ENCODE results near the gene ST8SIA6. TPM values are rescaled to one million over a fixed set of nuclear protein-coding genes. Genes with fewer than 3 reads are reported as not detected.
A peak's percentile ranks its signal among the peaks of the same experiment; 100 is the strongest.
"Not testable (repeated sequence)": the region's sequence is repeated elsewhere in the genome, so short reads cannot be mapped to it uniquely, and the experiment has no call there.

The ST8SIA6 gene, protein sequence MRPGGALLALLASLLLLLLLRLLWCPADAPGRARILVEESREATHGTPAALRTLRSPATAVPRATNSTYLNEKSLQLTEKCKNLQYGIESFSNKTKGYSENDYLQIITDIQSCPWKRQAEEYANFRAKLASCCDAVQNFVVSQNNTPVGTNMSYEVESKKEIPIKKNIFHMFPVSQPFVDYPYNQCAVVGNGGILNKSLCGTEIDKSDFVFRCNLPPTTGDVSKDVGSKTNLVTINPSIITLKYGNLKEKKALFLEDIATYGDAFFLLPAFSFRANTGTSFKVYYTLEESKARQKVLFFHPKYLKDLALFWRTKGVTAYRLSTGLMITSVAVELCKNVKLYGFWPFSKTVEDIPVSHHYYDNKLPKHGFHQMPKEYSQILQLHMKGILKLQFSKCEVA
- 0.13 and 0.25 TPM in 2 replicates for total RNA-seq

DNA sequence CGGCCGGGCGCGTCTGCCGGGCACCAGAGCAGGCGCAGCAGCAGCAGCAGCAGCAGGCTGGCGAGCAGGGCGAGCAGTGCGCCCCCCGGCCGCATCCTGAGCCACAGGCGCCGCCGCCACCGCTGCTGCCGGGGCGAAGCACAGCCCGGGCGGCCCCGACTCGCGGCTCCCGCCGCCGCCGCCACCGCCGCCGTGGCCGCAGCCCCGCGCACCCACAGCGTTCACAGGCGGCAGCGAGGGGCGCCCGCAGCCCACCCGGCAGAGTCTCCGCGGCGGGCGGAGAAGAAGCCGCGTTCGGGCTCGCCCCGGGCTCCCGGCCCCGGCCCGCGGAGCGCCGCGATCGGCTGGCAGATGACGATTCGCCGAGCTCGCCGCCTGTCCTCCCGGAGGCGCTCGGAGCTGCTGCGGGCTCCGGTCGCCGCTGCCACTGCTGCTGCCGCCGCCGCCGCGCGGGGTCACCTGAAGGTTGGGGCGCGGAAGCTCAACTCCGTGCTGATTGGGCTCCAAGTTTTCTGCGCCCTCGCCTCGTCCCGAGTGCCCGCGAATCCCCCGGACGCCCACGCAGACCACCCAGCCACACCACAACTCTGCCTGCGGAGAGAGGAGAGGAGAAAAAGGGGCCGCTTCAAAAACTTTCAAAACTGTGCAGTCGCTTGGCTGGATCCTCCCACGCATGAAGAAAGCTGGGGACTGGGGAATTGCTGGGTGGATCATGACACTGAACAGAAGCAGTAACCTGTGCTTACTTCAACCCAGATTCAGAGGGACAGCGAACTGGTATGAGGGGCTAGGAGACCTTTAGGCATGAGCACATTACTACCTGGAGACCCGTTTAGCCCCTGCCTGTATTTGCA is at the start of gene ST8SIA6:
Gene ST8SIA6, minus strand, starts transcription at position 435 of the 854 bp plus-strand sequence. Its CDS starts 340 bp downstream, at position 95.
- peak; percentile 30 to 81 for DNase-seq (ENCODE audit: low read depth in 2 of 2)

DNA sequence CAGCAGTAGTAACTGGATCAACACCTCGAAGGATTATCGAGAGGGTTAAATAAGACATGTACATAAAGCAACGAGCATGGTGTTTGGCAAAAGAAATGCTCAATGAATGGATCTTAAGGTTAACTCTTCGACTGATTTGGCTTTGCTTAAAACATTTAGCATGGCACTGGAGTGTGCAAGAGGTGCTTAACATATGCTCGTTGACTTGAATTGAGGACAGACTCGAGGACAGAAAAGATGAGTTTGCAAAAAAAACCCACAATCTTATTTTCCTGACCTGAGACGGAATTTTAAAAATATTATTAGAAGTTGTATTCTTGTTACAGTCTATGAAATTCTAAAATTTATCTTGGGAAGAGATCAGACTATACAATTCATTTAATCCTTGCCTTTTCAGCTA is 49.4 kb upstream of the ST8SIA6 start:
- DNase-seq (ENCODE audit: low read depth in 2 of 2) = no peak

DNA sequence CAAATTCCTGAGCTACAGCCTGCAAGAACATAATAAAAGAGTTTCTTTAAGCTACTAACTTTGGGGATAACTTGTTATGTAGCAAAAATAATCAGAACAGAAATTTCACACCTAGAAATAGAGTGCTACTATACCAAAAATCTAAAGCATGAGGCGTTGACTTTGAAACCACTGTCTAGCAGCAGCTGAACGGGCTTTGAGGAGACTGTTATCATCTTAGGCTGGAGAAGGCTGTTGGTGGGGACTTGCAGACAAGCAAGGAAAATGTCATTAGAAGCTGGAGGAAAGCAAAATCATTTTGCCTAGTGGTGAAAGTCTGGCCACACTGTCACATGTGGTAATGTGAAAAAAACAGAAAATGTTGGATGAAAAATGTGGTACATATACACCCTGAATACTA is 48.4 kb upstream of the ST8SIA6 start:
- no peak for DNase-seq (ENCODE audit: low read depth in 2 of 2)

DNA sequence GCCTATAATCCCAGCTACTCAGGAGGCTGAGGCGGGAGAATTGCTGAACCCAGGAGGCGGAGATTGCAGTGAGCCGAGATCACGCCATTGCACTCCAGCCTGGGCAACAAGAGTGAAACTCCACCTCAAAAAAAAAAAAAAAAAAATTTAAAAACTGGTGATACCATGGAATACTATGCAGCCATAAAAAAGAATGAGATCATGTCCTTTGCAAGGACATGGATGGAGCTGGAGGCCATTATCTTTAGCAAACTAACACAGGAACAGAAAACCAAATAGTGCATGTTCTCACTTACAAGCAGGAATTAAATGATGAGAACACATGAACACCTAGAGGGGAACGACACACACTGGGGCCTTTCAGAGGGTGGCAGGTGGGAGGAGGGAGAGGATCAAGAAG is 44.6 kb upstream of the ST8SIA6 start:
- DNase-seq (ENCODE audit: low read depth in 2 of 2) = not testable (repeated sequence)

DNA sequence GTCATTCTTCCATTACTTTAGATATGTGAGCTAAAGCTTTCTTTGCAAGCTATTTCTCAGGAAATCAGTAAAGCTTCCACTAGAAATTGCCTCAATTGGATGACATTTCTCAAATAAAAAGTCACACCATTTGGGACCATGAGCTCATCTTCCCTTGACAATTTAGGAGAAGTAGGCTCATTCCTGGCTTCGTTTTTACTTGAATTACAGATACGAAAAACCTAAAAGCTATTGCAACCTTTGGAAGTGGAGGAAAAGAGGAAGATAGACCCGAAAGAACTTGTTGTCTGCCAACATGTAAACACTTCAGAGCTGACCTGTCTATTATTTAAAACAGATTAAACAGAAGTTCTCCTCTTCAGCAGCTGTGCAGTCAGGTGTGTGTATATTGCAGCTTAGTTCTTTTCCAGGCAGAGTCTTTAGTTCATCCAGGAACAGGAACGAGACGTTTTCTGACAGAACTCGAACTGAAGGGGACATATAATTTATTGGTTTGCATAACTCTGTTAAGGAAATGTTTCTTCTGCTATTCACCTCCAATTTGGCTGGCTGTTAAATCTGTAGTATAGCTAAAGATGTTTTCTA is 43.1 kb upstream of the ST8SIA6 start:
- DNase-seq (ENCODE audit: low read depth in 2 of 2) = no peak

DNA sequence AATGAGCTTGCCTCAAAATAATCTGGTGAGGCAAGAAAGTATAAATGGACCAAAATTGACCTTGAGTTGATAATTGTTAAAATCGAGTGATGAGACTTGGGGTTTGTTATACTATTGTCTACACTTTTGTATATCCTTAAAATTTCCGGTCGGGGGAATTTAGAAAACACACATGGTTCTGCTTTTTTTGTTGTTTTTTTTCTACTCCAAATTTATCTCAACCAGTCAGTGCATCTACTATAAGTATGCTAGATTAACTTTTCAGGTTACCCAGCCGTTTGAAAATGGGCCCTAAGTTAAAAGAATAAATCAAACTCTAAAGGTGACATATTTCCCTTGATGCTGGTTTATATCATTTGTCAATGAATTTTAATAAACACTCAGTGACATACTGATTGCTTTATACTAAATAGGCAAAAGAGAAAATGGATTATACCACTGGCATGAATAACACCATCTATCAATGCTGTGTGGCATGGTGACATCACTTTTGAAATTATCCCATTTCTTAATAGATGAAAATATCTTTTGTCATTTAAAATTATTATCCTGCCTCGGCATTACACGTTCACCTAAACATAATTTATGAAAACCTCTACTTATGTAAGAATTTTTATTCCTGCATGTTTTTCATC is 40.3 kb upstream of the ST8SIA6 start:
- DNase-seq (ENCODE audit: low read depth in 2 of 2) = no peak

DNA sequence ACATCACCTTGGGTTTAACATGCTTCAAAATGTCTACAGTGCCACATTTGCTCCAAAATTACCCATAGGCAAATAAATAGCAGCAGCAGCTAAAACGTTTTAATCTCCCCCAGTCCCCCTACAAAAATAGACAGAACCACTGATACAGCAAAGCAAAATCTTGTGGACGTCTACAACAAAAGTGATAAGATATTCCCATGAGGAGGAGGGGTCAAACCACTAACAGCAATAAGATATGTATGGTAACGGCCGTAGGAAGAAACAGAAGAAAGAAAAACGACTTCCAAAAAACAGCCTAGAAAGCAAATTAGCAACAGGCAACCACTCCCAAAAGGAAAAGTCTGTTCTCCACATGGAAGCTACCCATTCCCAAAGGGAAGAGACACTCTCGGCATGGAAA is 34.5 kb upstream of the ST8SIA6 start:
- no peak for DNase-seq (ENCODE audit: low read depth in 2 of 2)

DNA sequence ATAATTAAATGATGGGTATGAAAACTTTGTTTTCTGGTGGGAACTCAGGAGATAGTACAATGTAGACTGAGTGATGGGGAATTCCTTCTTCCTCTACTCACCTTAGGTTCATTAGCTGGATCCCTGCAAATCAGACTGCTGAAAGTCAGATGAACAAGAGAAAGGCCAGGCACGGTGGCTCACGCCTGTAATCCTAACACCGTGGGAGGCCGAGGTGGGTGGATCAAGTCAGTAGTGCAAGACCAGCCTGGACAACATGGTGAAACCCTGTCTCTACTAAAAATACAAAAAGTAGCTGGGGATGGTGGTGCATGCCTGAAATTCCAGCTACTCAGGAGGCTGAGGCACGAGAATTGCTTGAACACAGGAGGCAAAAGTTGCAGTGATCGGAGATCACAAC is 28.7 kb upstream of the ST8SIA6 start:
- DNase-seq (ENCODE audit: low read depth in 2 of 2) = no peak

DNA sequence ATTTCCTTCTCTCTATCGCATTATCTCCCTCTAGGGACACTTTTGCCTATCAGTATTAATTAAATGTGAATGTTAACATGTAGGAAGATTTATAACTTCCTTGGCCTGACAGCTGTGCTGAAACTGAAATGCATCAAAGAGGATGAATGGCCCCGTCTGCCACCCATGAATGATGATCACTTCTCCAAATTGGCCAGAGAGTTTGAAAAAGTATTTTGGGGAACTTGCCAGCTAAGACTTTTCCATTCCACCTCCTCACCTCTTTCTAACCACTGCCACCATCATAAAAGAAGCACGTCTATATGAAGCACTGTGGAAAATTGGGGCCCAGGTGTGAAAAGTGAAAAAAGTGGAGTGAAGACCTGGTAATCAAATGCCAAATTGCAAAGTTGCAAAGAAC is 25.4 kb upstream of the ST8SIA6 start:
- DNase-seq (ENCODE audit: low read depth in 2 of 2) = no peak

DNA sequence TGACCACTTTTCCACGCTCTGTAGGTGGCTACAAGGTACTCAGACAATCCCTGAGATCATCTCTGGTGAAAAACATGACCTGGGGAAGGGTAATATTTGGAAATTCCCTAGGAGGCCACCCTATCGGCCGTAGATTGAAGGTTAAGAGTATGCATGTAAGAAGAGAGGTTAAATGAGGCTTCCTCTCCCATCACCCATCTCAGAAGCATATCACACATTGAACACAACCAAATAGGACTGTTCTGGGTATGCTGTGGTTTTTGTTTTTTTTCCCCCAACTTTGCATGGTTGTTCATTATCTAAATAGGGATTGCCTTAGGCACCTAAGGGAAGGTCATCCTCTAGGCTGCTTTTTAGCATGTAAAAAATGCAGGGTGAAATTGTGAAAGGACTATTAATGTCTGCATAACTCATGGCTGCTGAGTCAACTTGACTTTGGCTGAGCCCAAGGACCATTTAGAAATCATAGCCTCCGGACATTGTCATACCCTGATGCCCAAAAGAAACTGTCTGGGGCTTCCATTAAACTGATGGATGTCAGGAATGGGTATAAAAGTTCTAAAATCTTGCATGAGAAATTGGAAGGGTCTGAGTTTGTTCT is 24.7 kb upstream of the ST8SIA6 start:
- no peak for DNase-seq (ENCODE audit: low read depth in 2 of 2)

DNA sequence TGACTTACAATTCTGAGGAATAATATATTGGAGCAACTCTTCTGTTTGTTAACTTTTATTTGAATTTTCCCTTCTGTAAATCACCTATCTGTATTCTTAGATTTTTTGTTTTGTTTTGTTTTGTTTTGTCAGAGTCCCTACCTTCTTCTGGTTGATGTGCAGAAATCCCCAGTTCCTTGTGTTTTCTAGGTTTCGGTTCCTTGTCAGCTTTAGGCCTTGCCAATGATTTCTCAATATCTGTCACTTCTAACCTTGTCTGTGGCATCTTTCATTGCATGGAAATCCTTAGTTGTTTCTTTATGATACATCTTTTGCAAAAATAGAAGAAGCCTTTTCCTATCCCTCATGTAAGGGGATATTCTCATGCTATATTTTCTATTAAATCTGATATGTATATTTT is 21.7 kb upstream of the ST8SIA6 start:
- DNase-seq (ENCODE audit: low read depth in 2 of 2) = no peak

DNA sequence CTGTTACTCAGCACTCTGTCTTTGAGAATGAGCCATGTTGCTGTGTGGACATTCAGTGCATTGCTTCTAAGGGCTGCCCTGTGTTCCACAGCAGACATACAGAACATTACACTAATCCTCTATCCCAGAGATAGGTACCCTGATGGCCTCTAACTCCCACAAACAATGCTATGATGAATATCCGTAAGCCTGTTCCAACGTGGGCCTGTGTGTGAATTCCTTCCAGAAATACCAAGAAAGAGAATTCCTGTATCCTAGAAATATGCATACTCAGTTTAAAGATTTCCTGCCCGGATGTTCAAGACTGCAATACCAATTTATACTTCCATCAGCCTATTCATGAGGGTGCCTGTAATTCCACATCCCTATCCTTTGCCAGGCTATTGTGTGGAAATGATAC is 21.3 kb upstream of the ST8SIA6 start:
- peak in 1 of 2 donors; percentile 16 for DNase-seq (ENCODE audit: low read depth in 2 of 2)

DNA sequence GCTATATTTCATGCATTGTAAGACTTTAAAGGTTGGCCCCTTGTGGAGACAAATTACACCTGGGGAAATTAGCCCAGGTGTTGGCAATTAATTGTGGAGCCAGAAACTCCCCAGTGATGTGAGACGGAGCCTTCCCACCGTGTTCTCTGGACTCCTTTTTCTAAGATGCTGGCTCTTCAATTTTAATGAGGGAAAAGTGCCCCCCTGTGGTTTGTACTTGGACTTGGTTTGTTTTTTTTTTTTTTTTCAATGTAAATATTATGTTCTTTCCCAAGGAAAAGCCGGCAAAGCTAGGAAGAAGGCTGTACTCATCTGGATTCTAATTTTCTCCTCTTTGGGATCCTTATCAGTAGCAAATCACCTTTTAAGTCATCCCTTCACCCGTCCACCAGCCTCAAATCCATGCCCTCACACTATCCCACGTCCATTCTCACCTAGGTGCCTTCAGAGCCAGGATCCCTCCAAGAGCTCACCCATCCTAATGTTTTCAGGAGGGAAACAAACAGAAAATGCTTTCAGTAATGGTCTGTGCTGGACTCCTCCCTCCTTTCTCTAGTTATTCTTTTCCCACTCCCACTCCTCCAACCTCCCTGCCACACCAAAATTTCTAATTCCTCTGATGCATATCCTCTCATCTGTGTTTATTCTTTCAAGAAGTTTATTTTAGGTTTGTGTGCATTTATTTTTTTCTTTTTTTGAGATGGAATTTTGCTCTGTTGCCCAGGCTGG is 20.4 kb upstream of the ST8SIA6 start:
- DNase-seq (ENCODE audit: low read depth in 2 of 2) = peak in 1 of 2 donors; percentile 34

DNA sequence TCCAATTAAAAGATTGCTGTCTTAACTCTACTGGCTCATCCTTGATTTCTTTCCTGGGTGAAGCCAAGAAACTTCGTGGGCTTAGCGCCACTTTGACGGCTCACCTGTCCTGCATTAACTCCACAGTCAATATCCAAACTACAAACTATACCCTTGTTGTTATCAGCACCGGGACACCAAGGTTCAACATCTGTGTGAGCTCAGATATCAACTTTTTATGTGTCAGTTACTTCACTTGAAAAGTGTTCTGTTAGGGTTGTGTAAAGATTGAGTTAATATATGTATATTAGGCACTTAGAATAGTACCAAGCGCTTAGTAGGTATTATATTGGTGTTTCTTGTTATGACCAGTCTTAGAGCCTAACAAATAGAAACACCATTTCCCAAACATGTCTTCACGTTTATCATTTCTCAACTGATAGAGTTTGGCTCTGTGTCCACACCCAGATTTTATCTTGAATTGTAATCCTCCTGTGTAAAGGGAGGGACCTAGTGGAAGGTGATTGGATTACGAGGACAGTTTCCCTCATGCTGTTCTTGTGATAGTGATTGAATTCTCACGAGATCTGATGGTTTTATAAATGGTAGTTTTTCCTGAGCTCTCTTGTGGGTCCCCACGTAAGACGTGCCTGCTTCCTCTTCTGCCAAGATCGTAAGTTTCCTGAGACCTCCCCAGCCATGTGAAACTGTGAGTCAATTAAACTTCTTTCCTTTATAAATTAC is 19.0 kb upstream of the ST8SIA6 start:
- no peak for DNase-seq (ENCODE audit: low read depth in 2 of 2)

DNA sequence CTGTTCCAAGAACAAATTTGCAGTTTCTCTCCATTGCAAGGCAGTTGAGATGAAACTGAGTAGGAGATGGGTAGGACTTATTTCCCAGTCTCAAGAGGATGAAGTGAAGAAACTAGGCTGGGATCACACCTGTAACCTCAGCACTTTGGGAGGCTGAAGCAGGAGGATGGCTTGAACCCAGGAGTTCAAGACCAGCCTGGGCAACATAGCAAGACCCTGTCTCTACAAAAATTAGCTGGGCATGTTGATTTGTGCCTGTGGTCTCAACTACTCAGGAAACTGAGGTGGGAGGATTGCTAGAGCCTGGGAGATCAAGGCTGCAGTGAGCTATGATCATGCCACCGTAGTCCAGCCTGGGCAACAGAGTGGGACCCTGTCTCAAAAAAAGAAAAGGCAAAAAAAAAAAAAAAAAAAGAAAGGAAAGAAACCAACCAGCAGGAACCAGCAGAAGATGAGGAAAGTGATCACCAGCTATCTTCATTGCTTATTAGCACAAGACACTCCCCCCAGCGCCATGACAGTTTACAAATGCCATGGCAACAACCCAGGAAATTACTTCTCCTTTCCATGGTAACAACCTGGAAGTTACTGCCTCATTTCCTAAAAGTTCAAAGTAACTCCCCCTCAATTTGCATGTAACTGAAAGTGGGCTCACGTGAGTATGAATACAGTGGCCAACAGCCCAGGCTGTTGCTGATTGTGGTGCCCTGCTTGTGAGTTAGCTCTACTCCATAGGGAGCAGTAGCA is 18.3 kb upstream of the ST8SIA6 start:
- no peak for DNase-seq (ENCODE audit: low read depth in 2 of 2)

DNA sequence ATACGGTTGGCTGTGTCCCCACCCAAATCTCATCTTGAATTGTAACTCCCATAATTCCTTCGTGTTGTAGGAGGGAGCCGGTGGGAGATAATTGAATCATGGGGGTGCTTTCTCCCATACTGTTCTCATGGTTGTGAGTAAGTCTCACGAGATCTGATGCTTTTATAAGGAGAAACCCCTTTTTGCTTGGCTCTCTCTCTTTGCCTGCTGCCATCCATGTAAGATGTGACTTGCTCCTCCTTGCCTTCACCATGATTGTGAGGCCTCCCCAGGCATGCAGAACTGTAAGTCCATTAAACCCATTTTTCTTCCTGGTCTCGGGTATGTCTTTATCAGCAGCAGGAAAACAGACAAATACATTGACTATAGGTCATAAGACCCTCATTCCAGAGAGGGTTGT is 15.9 kb upstream of the ST8SIA6 start:
- DNase-seq (ENCODE audit: low read depth in 2 of 2) = no peak

DNA sequence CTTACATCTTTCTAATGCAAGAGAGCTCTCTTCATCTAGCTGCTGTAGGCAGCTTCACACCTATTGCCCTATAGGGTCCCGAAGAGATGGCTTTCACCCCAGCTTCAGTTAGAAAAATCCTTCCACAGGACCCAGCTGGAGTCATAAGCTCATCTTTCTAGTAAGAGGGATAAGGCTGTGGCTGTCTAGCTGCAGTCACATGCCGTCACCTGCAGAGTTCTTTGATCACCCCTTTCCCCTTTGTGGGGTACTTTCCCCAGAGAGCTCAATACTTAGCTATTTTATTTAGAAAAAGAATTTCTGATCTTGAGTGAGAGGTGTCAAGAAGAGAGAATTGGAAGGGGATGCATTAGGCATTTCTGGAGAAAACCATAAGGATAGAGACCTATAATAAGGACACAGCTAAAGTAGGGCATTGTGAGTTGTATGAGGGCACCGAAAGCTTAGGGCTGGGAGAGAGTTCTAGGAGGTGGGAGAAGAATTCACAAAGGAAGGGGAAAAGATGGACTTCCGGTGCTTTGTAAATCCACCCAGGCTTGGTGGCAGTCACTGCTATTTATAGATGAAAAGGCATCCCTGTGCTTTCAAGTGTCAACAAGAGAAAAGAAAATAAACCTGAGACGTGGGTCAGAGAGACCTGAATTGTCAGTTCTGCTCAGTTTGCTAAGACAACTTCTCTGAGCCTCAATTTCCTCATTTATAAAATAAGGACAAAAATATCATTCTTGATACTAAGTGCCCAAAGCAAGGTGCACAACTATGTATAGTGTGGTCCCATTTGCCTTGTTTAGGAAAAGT is 11.1 kb upstream of the ST8SIA6 start:
- no peak for DNase-seq (ENCODE audit: low read depth in 2 of 2)

DNA sequence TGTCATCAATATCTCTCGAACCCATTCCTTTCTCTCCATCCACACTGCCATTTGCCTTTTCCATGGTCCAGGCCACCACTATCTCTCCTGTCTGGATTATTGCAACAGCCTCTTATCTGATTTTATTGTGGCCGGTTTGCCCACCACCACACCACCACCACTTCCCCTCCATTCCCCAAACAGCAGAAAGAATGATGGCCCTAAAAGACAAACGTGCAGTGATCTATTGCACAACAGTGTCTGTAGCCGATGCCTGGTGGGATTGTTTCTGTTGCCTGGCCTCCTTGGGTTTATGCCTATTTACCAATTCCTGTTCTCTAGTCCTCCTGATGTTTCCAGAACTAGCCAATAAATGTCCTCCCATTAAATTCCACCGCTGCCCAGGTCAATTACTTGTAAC is 10.2 kb upstream of the ST8SIA6 start:
- no peak for DNase-seq (ENCODE audit: low read depth in 2 of 2)

DNA sequence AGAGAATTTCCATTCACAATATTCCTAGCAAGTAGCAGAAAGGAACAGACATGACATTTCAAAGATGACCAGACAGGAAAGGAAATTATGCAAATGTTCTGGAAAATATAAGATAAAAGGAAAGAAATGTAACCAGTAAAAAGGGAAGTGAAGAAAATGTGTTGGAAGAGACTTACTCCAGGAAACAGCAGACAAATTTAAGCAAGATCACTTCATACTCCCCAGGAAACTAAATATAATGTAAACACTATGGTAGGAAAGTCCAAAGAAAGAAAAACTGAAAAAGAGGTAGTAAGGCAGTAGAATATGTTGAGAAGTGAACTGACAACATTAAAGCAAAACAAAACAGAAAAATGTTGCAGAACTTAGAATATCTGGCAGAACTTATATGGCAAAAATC is 6.4 kb upstream of the ST8SIA6 start:
- no peak for DNase-seq (ENCODE audit: low read depth in 2 of 2)

All from dermis microvascular lymphatic vessel endothelial cell (primary cell).